ENCODE results near the gene INSIG1. TPM values are rescaled to one million over a fixed set of nuclear protein-coding genes. Genes with fewer than 3 reads are reported as not detected.

Gene INSIG1
- 100 to 1,000 TPM in 3 of 4 donors, 10 to 100 TPM in 1; 70.4 to 256 (median 145) TPM for total RNA-seq

DNA sequence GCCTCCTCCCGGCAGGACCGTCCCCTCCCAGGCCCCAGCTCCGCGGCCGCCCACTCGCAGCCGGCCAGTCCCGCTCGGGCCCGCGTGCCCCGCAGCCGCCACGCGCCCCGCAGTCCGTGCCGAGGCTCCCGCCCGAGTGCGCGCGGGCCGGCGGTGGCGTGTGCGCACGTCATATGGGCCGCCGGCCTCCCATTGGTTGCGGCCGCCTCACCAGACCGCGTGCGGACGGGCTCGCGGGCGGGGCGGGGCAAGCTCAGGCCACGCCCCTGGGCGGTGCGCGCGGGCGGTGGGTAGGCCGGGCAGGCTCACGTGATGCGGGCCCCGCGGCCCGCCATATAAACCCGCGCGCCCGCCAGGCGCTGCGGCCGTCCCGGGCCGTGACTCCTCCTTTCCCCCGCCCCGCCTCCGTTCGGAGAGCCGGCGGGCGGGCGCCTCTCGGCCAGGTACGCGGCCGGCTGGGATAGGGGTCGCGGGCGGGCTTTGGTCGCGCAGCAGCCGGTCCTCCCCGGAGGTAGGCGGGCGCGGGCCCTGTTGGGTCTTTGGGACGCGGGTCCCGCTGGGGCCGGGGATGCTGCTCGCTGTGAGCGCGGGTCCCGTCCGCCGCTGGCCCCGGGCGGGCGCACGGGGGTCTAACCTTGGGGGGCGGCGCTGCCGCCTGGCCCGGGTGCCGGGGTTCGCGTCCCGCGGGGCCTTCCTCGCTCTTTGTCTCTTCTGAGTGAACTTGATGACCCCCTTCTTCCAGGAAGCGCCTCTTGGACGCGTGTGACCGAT is at the start of gene INSIG1:
TSS of gene INSIG1 (plus strand) at position 362 of the 771 bp plus-strand sequence. CDS start at position 770, 408 bp downstream.
- TF ChIP-seq CTCF (IDR thresholded peaks at IDR 0.05; ENCODE audit: low read depth): no peak

DNA sequence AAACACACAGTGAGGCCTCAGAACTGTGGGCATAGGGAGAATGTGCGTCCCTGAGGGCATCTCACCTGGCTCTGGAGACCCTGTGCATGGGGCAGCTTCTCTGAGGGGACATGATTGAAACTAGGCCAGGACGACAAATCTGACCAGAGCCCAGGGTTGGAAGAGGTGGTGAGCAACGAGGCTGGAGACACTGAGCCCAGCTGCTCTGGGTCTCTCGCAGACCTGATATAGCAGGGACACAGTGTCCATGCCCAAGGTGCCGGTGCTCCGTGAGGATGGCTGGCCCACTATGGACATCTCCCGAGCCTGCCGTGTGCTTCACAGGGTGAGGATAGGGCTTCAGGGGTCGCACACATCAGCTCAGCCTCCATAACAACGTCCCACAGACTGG is 49.3 kb upstream of the INSIG1 start:
- no peak for TF ChIP-seq CTCF (IDR thresholded peaks at IDR 0.05; ENCODE audit: low read depth)

- no peak for TF ChIP-seq CTCF (IDR thresholded peaks at IDR 0.05; ENCODE audit: low read depth)
Observed at GRCh38 chr7:155251831-155252230, 45.8 kb upstream of the INSIG1 start.

DNA sequence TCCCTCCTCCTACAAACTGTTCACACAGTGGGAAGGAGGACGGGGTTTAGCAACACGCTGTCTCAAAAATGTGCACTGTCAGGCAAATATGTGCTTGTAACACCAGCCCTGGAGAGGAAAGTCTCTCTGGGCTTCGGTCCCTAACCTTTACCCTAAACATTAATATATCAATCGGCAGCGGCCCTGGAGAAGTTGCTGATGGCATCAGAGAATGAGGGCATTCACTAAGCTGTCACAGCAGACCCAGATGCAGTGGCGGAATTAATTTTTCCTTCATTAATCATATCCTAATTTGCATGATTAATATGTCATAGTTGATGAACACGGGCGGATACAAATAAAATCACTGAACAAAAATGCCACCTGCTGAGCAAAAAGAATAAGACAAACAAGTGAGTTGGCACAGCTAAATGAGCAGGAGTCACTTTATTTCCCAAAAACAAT is 45.2 kb upstream of the INSIG1 start:
- TF ChIP-seq CTCF (IDR thresholded peaks at IDR 0.05; ENCODE audit: low read depth): no peak

DNA sequence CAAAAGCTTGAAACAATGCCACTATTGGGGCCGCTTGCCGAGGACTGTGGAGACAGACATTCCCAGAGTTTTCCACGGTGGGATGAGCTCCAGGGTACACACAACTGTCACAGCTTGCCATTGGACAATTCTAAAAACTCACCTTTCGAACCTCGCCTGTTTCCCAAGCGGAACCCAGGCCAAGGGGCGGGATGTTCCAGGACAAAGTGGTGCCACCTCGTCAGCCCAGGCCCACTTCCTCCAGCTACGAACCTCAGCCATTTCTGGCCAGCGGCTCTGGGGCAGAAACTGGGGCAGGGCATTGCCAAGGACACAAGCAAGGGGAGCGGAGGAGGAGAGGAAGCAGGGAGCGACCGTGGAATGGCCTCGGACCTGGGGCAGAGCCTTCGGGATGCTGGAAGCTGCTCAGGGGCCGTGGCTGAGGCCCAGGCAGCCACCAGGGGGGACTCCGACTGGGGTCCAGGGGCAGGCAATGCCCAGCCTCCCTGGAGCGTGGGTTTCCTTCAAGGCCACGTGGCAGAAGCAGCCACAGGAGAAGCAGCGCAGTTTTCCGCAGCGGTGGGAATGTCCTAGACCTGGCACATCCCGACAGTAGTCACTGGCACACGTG is 44.7 kb upstream of the INSIG1 start:
- no peak for TF ChIP-seq CTCF (IDR thresholded peaks at IDR 0.05; ENCODE audit: low read depth)

GRCh38 chr7:155254018-155254417 is 43.7 kb upstream of the INSIG1 start:
- TF ChIP-seq CTCF (IDR thresholded peaks at IDR 0.05; ENCODE audit: low read depth): no peak

GRCh38 chr7:155255071-155255470 is 42.6 kb upstream of the INSIG1 start:
- no peak for TF ChIP-seq CTCF (IDR thresholded peaks at IDR 0.05; ENCODE audit: low read depth)

All from subcutaneous adipose tissue (tissue), 4 donors.